LNCAP (cell line): Measurements from ENCODE around the gene TBC1D1.

Experiments
- CTCF ChIP-seq: fragments of 450-650 bp; IDR thresholded peaks from 2 replicates; pipeline ENCODE4 v1.5.1; 2017; ENCODE audit warnings: mild to moderate bottlenecking

The TBC1D1 gene

DNA sequence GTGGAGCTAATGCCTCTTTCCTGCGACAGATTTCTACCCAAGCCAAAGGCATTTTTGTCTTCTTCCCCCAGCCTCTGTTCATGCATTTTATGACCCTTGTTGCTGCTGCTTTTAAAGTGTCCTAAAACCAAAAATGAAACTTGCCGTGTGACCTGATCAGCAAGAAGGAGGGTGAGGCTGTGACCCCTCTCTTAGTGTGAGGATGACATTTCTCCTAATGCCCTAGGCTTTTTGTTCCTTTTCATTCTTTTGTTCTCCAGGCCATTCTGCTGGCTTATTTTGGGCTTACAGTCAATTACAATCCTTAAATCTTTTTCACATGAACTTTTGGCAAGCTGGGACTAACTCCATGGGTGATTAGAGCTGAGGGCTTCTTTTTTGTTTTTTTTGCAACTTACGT is 103.7 kb downstream of the TBC1D1 start:
- no peak for TF ChIP-seq CTCF

DNA sequence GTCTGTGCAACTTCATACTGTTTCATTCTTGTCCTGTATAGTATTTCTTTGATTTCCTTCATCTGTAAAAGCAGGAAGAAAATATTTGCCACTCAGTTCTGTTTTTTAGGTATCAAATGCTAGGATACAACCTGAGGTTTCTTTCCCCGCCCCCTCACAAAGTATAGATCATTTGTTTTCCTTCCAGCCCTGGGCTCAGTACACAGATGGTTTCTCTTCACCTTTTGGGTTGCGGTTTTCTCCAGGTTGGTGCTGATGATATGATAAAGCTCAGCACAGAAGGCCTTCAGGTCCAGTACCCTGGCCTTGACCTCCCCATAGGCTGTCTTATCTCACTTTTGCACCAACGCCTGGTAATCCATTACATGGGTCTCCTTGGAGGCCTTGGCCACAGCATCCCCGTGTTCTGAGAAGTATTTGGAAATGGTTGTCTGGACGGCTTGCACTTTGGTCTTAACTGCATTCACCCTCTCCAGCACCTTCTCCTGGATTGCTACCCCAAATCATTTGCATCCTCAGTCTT is 104.5 kb downstream of the TBC1D1 start:
- TF ChIP-seq CTCF: no peak

DNA sequence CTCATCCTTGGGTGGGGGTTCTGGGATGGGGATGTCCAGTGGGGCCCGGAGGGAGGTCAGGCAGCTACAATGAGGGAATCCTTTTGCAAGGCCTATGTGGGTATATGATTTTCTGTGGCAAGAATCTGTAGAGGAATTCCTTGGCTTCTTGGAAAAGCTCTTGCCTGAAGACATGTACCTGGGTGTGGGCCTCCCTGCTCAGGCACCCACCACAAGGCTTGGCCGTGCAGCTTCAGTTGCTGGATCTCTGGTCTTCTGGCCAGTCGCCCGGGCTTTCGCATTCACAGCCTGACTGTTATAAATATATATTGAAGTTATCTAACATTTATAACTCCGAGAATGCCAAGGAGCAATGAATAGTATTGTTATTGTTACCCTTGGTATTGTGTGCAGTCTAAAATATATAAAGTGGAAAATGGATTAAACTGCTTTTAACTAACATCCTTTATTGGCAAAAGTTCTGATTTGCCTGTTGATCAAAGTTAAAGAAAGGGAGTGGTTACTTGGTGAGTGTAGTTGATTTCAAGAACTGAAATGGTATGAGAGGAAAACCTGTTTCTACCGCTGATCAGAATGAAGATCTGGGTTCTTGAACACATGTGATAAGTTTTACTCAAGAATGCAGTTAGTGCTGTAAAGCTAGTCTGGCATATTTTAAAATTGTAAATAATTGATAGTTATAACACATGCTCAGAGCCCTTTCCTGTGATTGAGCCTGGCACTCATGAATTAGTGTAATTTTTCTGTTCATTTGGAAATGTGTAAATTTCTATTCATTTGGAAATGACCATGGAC is 105.3 kb downstream of the TBC1D1 start:
- no peak for TF ChIP-seq CTCF

DNA sequence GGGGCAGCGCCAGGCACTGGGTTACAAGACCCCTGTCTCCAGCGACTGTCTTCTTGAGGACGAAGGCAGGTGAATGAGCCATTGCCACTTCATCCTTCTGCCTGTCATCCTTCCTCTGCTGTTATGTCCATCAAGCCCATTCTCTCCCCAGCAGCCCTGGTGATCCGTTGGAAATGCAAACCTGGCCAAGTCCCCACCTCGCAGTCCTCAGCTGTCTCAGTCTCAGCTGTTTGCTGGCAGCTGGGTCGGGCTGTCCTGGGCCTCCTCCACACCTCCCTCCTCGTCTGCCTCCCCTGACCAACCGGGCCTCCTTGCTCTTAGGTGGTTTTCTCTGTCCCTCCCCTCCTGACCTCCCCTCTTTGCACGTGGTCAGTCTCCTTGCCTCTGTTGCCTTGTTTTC is 107.3 kb downstream of the TBC1D1 start:
- no peak for TF ChIP-seq CTCF

GRCh38 chr4:37999000-37999716 is 108.3 kb downstream of the TBC1D1 start:
- TF ChIP-seq CTCF: no peak

DNA sequence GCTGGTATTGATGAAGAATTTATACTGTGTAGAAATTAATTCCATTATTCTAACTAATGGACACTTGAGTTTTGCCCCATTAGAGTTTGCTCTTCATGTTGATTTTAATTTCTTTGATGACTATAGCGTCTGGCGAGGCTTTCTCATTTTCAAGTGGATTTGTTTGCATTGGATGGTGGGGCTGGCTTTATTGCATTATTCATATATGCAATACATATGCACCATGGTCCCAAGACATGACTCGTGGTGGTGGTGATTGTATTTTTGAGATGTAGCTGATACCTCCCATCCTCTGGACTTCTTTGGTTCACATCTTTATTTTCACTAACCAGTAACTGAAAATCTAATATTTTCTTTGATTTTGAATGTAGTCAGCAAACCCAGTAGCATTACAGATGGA is 109.1 kb downstream of the TBC1D1 start:
- no peak for TF ChIP-seq CTCF

DNA sequence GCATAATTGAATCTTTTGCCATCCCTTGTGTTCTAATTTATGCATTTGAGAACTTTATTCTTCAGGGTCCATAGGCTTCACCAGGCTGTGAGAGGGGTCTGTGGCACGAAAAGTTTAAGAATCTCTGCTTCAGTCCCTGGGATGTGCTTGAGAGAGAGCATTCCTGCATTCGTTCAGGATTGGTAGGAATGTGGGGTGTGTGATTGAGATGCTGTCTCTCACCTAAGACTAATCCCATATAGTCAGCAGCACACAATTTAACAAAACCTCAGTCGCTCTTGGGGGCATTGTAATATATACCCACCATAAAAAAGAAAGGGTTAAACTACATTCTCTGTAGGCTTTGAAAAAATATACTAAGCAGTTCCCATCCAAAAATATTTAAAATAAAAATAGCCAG is 111.0 kb downstream of the TBC1D1 start:
- TF ChIP-seq CTCF: no peak
